GM19438 (cell line): ENCODE data around the gene ZNF506.
"Not testable (repeated sequence)": the region's sequence is repeated elsewhere in the genome, so short reads cannot be mapped to it uniquely, and the experiment has no call there.

ENCODE experiments used
- ATAC-seq: cut with Tn5 transposase; IDR thresholded peaks from one replicate; pipeline ENCODE4 v1.9.1; 2021; ENCODE audit warnings: low read depth; ENCODE audit not compliant: unreplicated experiment

ZNF506 gene

DNA sequence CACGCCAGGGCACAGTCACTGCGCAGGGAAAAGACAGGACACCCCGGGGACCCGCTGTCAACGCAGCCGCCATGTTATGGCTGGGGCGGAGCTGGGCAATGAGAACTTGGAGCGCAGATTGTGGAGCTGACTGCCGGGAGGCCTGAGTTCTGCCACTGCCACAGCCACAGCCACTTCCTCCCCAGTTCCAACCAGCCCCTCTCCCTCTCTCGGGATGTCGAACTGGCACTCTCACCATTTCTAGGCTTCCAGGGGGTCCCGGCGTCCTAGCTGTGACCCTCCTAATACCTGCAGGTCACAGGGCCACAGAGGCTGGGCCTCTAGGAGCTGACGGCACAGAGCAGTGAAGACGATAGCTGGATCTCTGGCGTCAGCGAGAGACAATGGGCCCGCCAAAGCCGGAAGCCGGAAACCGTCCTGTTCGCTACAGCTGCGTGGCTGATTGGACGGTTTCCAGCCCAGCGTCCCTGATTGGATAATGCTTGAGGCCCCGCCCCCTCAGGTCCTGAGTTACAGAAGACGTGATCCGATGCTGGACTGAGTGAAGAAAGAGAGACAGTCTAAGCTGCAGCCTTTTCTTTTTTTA is at the start of gene ZNF506:
Gene ZNF506, minus strand, starts transcription at position 385 of the 586 bp plus-strand sequence. Its CDS starts 147 bp downstream, at position 238.
- ATAC-seq = peak; percentile 84

DNA sequence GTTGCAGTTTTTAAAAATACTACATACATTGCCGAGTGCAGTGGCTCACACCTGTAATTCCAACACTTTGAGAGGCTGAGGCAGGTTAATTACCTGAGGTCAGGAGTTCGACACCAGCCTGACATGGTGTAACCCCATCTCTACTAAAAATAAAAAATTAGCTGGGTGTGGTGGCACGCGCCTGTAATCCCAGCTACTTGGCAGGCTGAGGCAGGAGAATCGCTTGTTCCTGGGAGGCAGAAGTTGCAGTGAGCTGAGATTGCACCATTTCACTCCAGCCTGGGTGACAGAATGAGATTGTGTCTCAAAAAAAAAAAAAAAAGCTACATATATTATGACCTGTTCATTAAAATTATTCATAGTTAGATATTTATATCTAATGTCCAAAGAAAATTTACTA is 48.5 kb upstream of the ZNF506 start:
- ATAC-seq = not testable (repeated sequence)

DNA sequence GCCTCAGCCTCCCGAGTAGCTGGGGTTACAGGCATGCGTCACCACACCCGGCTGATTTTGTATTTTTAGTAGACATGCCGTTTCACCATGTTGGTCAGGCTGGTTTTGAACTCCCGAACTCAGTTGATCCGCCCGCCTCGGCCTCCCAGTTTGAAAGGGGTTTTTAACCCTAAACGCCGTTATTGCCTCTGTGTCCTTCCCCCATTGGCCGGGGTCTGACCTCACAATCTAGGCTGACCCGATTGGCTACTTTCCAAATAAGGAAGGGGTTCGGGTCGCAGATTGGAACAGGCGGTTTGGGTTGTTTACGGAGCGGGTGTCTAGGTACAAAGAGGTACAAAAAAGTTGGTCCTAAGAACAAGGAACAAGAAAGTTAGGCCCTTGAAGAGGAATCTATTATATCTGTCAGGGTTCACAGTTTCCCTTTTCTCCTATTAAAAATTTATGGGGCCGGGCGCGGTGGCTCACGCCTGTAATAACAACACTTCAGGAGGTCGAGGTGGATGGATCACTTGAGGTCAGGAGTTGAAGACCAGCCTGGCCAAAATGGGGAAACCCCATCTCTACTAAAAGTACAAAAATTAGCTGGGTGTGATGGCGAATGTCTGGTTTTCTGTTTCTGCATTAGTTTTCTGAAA is 45.2 kb upstream of the ZNF506 start:
- ATAC-seq = no peak

DNA sequence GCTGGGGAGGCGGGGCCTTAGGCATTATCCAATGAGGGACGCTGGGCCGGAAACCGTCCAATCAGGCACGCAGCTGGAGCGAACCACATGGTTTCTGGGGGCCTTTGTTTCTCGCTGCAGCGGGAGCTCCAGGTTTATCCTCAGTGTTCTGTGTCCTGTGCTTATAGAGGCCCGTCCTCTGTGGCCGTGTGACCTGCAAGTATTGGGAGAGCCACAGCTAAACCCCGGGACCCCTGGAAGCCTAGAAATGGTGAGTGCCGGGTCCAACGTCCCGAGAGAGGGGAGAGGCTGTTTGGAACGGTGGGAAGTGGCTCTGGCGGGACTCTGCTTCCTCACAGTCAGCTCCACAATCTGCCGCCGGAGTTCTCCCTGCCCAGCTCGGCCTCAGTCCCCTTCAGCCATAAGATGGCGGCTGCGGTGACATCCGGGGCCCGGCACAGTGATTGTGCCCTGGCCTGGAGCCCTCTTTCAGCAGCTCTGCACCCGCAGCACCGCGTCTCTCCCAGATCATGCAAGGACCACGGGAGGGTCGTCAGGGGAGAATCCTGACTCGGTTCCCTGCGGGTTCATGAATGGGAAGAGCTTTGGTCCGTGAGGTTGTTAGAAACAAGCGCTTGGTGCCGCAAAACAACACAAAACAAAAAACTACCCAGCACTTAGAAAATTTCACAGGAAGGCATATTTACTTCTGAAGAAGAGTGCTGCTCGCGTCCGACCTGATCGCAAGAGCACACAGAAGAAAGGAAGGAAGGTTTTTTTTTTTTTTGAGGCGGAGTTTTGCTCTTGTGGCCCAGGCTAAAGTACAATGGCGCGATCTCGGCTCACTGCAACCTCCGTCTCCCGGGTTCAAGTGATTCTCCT is 44.4 kb upstream of the ZNF506 start, which contains the start of gene ZNF253:
Gene ZNF253, plus strand, starts transcription at position 133 of the 861 bp plus-strand sequence. Its CDS starts 115 bp downstream, at position 248.
- ATAC-seq = peak; percentile 97

DNA sequence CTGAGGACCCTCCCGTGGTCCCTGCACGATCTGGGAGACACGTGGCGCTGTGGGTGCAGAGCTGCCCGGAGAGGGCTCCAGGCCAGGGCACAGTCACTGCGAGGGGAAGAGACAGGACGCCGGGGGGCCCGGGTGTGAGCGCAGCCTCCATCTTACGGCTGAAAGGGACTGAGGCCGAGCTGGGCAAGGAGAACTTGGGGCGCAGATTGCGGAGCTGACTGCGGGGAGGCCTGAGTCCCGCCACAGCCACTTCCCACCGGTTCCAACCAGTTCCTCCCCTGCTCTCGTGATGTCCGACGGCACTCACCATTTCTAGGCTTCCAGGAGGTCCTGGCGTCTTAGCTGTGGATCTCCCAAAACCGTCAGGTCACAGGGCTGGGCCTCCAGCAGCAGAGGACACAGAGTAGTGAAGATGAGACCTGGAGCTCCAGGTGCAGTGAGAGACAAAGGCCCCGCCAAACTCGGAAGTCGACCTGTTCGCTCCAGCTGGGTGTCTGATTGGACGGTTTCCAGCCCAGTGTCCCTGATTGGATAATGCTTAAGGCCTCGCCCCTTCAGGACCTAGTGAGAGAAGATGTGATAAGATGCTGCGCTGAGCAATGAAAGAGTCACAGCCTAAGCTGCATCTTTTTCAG is 39.3 kb upstream of the ZNF506 start:
- ATAC-seq = no peak

DNA sequence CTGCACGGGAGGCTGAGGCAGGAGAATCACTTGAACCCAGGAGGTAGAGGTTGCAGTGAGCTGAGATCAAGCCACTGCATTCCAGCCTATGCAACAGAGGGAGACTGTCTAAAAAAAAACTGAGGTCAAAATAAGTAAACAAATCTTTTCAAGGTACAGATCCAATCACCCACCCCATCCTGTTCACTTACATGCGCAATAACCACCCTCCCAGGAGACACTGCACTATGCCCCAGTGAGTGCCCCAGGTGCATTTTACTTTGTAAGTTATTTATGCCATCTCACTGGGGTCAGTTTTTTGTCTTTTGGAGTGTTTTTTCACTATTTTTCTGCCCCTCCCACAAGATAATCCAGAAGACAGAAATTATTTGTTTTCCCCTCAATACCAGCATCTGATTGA is 37.2 kb upstream of the ZNF506 start:
- no peak for ATAC-seq

DNA sequence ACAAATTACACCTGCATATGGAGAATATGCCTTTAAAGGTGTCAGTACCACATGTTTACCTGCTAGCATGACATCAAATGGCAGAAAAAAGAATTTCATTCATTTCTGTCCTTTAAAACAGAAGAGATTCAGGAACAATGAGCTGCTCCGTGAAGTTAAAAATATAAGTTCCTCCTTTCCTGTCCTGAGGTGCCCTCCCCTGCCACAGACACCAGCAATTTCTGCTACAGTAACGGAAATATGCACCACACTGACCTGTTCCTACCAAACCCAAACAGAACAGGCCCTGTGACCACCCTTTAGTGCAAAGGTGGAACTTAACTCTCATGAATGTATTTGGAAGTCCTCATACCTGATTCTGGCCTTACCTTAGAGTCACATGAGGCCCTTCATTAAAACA is 30.2 kb upstream of the ZNF506 start:
- not testable (repeated sequence) for ATAC-seq

DNA sequence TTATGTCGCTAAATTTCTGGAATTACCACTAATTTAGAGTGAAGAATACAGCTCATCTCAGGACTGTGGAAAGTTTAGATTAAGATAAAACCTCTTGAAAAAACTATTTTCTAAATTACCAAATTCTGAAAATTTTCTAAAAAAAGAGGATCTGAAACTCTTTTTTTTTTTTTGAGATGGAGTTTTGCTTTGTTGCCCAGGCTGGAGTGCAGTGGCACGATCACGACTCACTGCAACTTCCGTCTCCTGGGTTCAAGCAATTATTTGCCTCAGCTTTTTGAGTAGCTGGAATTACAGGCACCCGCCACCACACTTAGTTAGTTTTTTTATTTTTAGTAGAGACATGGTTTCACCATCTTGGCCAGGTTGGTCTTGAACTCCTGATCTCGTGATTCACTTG is 27.5 kb upstream of the ZNF506 start:
- ATAC-seq = no peak

DNA sequence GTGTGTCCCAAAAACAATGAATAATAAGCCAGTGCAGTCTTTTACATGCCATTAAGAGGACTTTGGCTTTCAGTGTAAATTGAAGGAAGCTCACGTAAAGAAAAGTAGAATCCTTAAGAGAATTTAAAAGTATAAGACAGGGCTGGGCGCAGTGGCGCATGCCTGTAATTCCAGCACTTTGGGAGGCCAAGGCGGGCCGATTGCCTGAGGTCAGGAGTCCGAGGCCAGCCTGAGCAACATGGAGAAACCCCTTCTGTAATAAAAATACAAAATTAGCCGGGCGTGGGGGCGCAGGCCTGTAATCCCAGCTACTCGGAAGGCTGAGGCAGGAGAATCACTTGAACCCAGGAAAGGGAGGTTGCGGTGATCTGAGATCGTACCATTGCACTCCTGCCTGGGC is 26.2 kb upstream of the ZNF506 start:
- ATAC-seq = no peak

DNA sequence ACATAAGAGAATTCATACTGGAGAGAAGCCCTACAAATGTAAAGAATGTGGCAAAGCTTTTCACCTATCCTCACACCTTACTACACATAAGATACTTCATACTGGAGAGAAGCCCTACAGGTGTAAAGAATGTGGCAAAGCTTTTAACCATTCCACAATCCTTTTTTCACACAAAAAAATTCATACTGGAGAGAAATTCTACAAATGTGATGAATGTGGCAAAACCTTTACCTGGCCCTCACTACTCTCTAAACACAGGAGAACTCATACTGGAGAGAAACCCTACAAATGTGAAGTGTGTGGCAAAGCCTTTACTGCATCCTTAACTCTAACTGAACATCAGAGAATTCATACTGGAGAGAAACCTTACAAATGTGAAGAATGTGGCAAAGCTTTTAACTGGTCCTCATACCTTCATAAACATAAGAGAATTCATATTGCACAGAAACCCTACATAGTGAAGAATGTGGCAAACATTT is 14.0 kb upstream of the ZNF506 start:
- no peak for ATAC-seq

DNA sequence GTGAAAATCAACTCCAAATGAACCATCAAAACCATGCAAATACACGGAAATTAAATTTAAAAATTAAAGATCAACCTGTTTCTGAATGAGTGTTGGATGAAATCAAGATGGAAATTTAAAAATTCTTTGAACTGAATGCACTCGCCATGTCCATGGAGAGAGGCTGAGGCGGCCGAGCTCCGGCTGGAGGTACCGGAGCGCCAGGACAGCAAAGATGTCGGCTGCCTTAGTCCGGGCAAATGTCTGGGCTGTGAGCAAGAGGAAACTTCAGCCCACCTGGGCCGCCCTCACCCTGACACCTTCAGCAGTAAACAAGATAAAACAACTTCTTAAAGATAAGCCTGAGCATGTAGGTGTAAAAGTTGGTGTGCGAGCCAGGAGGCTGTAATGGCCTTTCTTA is 5.3 kb upstream of the ZNF506 start:
- no peak for ATAC-seq

DNA sequence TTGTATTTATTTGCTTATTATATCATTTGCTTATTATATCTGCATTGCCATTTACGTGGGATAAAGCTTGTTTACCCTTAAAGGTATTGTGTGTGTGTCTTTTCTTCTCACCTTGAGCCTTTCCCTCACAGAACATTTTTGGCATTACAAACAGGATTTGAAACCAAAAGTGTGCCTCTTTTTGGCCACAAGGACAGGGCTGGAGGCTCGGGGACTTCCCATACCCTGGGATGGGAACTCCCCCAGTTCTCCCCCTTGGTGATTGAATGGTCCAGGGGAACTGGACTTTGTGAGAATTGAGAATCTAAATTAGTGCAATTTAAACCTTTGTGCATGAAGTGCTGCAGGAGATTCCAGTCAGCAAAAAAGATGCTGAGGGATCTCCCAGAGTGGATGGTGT is 2.4 kb upstream of the ZNF506 start:
- ATAC-seq = no peak

DNA sequence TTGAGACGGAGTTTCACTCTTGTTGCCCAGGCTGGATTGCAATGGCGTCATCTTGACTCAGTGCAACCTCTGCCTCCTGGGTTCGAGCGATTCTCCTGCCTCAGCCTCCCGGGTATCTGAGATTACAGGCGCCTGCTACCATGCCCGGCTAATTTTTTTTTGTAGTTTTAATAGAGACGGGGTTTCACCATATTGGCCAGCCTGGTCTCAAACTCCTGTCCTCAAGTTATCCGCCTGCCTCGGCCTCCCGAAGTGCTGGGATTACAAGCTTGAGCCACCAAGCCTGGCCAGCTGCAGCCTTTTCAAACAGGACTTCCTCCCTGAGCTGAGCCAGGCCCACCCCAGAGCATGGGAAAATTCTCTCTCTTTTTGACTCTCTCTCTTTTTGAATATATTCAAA is 426 bp upstream of the ZNF506 start:
- ATAC-seq = not testable (repeated sequence)

DNA sequence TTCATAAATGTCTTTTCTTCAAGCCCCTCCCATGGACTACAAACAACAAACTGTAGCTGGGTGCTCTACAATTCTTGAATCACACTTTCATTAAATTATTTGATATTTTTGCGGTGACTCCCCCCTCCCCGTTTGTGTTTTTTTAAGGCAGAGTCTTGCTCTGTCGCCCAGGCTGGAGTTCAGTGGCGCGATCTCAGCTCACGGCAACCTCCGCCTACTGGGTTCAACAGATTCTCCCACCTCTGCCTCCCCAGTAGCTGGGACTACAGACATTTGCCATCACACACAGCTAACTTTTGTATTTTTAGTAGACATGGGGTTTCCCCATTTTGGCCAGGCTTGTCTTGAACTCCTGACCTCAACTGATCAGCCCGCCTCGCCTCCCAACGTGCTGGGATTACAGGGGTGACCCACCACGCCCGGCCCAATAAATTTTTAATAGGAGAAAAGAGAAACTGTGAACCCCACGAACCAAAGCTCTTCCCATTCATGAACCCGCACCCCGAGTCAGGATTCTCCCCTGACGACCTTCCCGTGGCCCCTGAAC is 703 bp downstream of the ZNF506 start:
- no peak for ATAC-seq

DNA sequence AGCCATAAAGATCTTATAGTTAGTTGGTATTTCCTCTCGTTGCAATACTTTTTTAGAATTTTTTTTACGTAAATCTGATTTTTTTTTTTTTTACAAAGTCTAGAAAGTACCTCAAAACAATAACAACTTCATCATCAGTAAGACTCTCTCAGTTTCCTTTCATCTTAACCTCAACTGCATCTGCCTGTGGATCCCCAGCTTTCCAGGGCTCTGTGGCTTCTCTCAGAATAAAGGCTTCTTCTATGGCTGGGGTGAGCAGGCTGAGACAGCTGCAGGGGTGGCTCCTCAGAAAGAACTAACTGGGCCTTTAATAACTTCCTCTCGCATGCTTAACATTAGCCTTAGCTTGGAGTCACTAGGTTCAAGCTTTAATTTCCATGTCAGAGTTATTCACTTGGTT is 4.2 kb downstream of the ZNF506 start:
- no peak for ATAC-seq

DNA sequence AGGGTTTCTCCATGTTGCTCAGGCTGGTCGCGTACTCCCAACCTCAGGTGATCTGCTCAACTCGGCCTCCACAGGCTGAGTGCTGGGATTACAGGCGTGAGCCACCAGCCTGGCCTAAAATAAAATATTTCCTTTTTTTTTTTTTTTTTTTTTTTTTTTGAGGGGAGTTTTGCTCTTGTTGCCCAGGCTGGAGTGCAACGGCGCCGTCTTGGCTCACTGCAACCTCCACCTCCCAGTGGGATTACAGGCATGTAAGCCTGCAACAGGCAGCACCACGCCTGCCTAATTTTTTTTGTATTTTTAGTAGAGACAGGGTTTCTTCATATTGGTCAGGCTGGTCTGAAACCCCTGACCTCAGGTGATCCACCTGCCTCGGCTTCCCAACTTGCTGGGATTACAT is 4.9 kb downstream of the ZNF506 start:
- no peak for ATAC-seq

DNA sequence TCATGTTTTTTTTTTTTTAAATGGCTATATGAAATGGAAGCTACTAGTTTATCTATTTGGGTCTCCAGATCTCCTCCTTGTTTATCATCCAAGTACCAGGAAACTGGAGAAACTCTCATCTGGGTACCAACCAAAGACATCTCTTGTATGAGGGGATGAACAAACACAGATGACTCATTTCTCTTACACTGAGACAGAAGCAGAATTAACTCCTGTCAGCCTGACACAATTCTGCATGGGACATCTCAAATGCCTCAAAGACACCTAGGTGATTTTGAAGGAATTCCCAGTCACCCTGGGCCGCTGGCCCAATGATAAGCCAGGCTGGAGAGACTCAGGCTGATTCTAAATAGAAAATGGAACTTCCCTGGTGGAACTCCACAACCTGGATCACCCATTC is 9.6 kb downstream of the ZNF506 start:
- ATAC-seq = not testable (repeated sequence)

DNA sequence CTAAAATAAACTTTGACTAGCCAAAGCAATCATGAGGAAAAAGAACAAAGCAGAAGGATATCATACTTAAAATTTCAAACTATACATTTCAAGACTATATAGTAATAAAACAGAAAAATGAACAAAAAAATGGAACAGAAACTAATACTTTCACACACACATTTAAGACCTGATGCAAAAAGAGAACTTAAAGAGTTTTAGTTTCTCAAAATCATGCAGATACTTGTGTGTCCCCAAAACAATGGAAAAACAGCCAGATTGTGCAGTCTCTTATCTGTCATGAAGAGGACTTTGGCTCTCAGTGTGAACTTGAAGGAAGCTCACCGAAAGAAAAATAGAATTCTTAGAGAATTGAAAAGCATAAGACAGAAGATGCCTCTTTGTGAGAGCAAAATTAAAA is 16.1 kb downstream of the ZNF506 start:
- ATAC-seq = no peak

DNA sequence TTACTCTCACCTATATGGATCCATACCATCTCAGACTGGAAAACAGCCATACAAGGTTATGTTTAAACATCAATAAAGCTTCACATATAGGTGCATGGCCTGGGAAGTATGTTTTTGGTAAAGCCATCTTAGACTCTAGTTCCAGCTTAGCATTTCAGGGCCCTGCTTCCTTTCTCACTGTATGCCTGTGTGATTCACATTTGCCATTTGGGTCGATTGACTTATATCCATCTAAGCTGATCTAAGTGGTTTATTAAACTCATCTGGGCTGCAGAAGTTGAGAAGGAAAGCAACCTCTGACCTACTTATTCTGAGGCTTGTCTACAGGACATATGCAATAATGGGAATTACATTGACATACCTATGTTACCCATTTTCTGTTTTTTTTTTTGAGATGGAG is 33.5 kb downstream of the ZNF506 start:
- ATAC-seq = no peak

DNA sequence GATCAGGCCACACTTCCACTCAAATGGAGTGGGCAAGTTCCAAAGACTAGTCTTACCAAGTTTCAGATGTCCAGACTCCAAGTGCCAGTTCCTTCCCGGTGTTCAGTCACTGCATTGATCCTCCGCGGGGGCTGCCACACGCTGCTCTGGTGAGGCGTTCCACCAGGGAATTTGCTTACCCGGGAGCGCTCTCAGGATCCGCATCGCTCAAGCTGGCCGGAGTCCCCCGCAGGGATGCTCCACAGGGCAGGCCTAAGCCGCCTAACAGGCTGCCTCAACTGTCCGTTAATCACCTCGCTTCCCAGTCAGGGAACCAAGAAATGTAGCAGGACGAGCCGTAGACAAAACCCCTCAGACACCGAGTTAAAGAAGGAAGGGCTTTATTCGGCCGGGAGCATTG is 36.1 kb downstream of the ZNF506 start:
- not testable (repeated sequence) for ATAC-seq

DNA sequence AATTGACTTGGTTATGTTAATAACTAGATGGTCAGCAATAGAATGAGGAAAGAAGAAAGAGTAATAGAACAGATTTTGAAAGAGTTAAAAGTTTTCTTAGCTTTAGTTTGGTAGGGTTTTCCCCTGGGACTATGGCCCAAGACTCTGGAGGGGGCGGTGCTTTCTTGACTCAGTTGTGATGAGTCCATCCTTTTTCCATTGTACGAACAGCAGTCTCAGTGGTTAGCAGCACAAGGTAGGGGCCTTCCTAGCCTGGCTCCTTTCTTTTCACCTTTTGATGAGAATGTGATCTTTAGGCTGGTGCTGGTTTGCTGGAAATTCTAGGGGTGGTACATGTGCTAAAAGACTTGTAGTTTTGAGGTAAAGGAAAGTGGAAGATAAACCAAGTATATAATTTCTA is 38.8 kb downstream of the ZNF506 start:
- ATAC-seq = no peak
